GM23338 (cell line): ENCODE results near the gene SIVA1. TPM values are rescaled to one million over a fixed set of nuclear protein-coding genes. Genes with fewer than 3 reads are reported as not detected.

Experiments used
- EZH2phosphoT487 ChIP-seq: fragments of 200-600 bp; sonication (generic); IDR thresholded peaks from one replicate; pipeline ENCODE4 v1.8.1; 2018; ENCODE audit warnings: antibody characterized with exemption; ENCODE audit not compliant: unreplicated experiment
- POLR2AphosphoS5 ChIP-seq: IDR thresholded peaks from 2 replicates; pipeline ENCODE4 v1.6.1; 2016; ENCODE audit warnings: antibody characterized with exemption, low read depth
- polyA plus RNA-seq: library from polyadenylated mRNA; unstranded; fragments of >200 nt; fragmentation: Nextera tagmentation; extraction: Ambion mirVana; gene quantifications from 2 replicates; pipeline ENCODE4 v1.2.1, GENCODE V29; 2016
- total RNA-seq: library from RNA; depleted of rRNA; stranded (reverse); fragments of >200 nt; shearing (Covaris generic); gene quantifications from 2 replicates; pipeline ENCODE4 v1.2.3, GENCODE V29; 2014
- TF ChIP-seq, protein P1 (sequence below): fragments of 250-450 bp; sonication (Bioruptor Pico); IDR thresholded peaks from 2 replicates; pipeline ENCODE4 v1.5.0; 2020; ENCODE audit warnings: mild to moderate bottlenecking, moderate library complexity
- TF ChIP-seq, protein P2 (sequence below): IDR thresholded peaks from one replicate; pipeline ENCODE4 v1.6.1; 2018; ENCODE audit warnings: antibody characterized with exemption; ENCODE audit not compliant: unreplicated experiment
- TF ChIP-seq, protein P3 (sequence below): IDR thresholded peaks from 2 replicates; pipeline ENCODE4 v1.6.1; 2016; ENCODE audit warnings: antibody characterized with exemption

The SIVA1 gene
- total and polyA plus RNA-seq, 2 experiments from 2014 or later = 215 to 392 TPM

DNA sequence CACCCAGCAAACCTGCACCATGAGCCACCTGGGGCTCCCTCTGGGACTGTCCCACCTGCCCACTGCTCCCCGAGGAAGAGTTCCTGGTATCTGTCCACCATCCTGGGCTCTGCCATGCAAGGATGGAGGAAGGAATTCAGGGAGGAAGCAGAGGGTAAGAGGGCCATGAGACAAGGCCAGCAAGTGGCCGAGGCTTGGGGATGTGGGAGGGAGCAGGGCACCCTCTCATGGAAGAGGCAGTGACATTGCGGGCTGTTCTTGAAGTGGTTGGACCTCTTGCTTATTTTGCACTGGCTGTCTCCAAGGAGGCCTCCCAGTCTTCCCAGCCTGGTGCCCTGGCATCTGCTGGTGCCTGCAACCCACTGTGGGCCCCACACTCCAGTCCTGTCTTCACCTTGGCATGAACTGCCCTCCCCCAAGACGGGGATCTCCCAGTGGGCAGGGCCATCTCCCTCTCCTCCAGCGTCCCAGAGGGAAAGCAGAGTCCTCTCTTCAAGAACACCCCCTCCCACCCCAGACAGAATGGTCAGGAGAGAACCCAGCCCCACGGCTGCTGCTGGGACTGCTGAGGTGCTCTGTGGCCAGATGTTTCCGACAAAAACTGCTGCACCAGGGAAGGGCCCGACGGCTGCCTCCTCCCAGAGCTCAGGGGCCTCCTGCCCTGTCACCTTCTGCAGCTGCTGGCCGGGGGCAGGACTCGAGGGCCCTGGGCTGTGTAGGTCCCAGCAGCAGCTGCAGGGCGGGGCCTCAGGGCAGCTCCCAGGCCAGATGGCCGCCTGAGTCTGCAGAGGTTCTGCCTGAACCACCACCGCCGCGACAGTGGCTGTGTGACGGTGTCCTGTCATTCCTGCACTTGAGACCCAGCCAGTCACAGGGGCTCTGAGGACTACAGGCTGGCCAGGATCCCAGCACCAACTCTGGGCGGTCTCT, 44.4 kb downstream of the SIVA1 start (continued):
- TF ChIP-seq, protein P1, sequence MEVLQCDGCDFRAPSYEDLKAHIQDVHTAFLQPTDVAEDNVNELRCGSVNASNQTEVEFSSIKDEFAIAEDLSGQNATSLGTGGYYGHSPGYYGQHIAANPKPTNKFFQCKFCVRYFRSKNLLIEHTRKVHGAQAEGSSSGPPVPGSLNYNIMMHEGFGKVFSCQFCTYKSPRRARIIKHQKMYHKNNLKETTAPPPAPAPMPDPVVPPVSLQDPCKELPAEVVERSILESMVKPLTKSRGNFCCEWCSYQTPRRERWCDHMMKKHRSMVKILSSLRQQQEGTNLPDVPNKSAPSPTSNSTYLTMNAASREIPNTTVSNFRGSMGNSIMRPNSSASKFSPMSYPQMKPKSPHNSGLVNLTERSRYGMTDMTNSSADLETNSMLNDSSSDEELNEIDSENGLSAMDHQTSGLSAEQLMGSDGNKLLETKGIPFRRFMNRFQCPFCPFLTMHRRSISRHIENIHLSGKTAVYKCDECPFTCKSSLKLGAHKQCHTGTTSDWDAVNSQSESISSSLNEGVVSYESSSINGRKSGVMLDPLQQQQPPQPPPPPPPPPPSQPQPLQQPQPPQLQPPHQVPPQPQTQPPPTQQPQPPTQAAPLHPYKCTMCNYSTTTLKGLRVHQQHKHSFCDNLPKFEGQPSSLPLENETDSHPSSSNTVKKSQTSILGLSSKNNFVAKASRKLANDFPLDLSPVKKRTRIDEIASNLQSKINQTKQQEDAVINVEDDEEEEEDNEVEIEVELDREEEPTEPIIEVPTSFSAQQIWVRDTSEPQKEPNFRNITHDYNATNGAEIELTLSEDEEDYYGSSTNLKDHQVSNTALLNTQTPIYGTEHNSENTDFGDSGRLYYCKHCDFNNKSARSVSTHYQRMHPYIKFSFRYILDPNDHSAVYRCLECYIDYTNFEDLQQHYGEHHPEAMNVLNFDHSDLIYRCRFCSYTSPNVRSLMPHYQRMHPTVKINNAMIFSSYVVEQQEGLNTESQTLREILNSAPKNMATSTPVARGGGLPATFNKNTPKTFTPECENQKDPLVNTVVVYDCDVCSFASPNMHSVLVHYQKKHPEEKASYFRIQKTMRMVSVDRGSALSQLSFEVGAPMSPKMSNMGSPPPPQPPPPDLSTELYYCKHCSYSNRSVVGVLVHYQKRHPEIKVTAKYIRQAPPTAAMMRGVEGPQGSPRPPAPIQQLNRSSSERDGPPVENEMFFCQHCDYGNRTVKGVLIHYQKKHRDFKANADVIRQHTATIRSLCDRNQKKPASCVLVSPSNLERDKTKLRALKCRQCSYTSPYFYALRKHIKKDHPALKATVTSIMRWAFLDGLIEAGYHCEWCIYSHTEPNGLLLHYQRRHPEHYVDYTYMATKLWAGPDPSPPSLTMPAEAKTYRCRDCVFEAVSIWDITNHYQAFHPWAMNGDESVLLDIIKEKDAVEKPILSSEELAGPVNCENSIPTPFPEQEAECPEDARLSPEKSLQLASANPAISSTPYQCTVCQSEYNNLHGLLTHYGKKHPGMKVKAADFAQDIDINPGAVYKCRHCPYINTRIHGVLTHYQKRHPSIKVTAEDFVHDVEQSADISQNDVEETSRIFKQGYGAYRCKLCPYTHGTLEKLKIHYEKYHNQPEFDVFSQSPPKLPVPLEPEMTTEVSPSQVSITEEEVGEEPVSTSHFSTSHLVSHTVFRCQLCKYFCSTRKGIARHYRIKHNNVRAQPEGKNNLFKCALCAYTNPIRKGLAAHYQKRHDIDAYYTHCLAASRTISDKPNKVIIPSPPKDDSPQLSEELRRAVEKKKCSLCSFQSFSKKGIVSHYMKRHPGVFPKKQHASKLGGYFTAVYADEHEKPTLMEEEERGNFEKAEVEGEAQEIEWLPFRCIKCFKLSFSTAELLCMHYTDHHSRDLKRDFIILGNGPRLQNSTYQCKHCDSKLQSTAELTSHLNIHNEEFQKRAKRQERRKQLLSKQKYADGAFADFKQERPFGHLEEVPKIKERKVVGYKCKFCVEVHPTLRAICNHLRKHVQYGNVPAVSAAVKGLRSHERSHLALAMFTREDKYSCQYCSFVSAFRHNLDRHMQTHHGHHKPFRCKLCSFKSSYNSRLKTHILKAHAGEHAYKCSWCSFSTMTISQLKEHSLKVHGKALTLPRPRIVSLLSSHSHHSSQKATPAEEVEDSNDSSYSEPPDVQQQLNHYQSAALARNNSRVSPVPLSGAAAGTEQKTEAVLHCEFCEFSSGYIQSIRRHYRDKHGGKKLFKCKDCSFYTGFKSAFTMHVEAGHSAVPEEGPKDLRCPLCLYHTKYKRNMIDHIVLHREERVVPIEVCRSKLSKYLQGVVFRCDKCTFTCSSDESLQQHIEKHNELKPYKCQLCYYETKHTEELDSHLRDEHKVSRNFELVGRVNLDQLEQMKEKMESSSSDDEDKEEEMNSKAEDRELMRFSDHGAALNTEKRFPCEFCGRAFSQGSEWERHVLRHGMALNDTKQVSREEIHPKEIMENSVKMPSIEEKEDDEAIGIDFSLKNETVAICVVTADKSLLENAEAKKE (CRISPR knock-in tag) = no peak
- no peak for TF ChIP-seq EZH2phosphoT487
- TF ChIP-seq POLR2AphosphoS5 = no peak
- TF ChIP-seq, protein P2, sequence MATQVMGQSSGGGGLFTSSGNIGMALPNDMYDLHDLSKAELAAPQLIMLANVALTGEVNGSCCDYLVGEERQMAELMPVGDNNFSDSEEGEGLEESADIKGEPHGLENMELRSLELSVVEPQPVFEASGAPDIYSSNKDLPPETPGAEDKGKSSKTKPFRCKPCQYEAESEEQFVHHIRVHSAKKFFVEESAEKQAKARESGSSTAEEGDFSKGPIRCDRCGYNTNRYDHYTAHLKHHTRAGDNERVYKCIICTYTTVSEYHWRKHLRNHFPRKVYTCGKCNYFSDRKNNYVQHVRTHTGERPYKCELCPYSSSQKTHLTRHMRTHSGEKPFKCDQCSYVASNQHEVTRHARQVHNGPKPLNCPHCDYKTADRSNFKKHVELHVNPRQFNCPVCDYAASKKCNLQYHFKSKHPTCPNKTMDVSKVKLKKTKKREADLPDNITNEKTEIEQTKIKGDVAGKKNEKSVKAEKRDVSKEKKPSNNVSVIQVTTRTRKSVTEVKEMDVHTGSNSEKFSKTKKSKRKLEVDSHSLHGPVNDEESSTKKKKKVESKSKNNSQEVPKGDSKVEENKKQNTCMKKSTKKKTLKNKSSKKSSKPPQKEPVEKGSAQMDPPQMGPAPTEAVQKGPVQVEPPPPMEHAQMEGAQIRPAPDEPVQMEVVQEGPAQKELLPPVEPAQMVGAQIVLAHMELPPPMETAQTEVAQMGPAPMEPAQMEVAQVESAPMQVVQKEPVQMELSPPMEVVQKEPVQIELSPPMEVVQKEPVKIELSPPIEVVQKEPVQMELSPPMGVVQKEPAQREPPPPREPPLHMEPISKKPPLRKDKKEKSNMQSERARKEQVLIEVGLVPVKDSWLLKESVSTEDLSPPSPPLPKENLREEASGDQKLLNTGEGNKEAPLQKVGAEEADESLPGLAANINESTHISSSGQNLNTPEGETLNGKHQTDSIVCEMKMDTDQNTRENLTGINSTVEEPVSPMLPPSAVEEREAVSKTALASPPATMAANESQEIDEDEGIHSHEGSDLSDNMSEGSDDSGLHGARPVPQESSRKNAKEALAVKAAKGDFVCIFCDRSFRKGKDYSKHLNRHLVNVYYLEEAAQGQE = no peak
- TF ChIP-seq, protein P3, sequence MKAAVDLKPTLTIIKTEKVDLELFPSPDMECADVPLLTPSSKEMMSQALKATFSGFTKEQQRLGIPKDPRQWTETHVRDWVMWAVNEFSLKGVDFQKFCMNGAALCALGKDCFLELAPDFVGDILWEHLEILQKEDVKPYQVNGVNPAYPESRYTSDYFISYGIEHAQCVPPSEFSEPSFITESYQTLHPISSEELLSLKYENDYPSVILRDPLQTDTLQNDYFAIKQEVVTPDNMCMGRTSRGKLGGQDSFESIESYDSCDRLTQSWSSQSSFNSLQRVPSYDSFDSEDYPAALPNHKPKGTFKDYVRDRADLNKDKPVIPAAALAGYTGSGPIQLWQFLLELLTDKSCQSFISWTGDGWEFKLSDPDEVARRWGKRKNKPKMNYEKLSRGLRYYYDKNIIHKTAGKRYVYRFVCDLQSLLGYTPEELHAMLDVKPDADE = no peak
